LHCN-M2 (cell line): ENCODE measurements around the gene SLC8A2. TPM values are rescaled to one million over a fixed set of nuclear protein-coding genes. Genes with fewer than 3 reads are reported as not detected.
A peak's percentile ranks its signal among the peaks of the same experiment; 100 is the strongest.

Source experiments
- DNase-seq: peaks from one replicate; pipeline ENCODE4 v3.0.0-alpha.2; 2012; ENCODE audit warnings: low read depth
- total RNA-seq: library from RNA; depleted of rRNA; stranded (reverse); fragments of >200 nt; gene quantifications from 2 replicates; pipeline ENCODE4 v1.2.3, GENCODE V29; 2014

Gene SLC8A2
- total RNA-seq, 1 experiment from 2014 or later = 0.06 TPM

GRCh38 chr19:47505506-47505905, 33.8 kb upstream of the SLC8A2 start:
- DNase-seq = no peak

- DNase-seq = no peak
Observed at GRCh38 chr19:47503826-47504150, 32.1 kb upstream of the SLC8A2 start.

GRCh38 chr19:47503130-47503825, 31.6 kb upstream of the SLC8A2 start:
- no peak for DNase-seq

GRCh38 chr19:47499863-47500830, 28.5 kb upstream of the SLC8A2 start:
- DNase-seq = no peak

GRCh38 chr19:47499371-47499770, 27.7 kb upstream of the SLC8A2 start:
- DNase-seq = no peak

- no peak for DNase-seq
Observed at GRCh38 chr19:47498561-47498960, 26.9 kb upstream of the SLC8A2 start.

GRCh38 chr19:47497821-47498520, 26.3 kb upstream of the SLC8A2 start:
- no peak for DNase-seq

GRCh38 chr19:47497050-47497766, 25.5 kb upstream of the SLC8A2 start:
- DNase-seq = no peak

- no peak for DNase-seq
Observed at GRCh38 chr19:47495478-47496372, 24.0 kb upstream of the SLC8A2 start.

- peak; percentile 43 for DNase-seq
Observed at GRCh38 chr19:47494729-47495128, 23.0 kb upstream of the SLC8A2 start.

GRCh38 chr19:47494211-47494547, 22.5 kb upstream of the SLC8A2 start:
- no peak for DNase-seq

- DNase-seq = no peak
Observed at GRCh38 chr19:47493378-47494210, 21.9 kb upstream of the SLC8A2 start.

GRCh38 chr19:47492571-47493377, 21.1 kb upstream of the SLC8A2 start:
- no peak for DNase-seq

- DNase-seq = no peak
Observed at GRCh38 chr19:47492137-47492533, 20.4 kb upstream of the SLC8A2 start.

- no peak for DNase-seq
Observed at GRCh38 chr19:47491358-47492136, 19.9 kb upstream of the SLC8A2 start.

- no peak for DNase-seq
Observed at GRCh38 chr19:47490847-47491246, 19.2 kb upstream of the SLC8A2 start.

- DNase-seq = no peak
Observed at GRCh38 chr19:47490031-47490430, 18.3 kb upstream of the SLC8A2 start.
